Smooth muscle cell (in vitro differentiated cells): ENCODE data around the gene NUBP2. TPM values are rescaled to one million over a fixed set of nuclear protein-coding genes. Genes with fewer than 3 reads are reported as not detected.

ENCODE experiments used
- DNase-seq: peaks from one replicate; lab custom pipeline; 2025; ENCODE audit not compliant: unreplicated experiment; lab: John Stamatoyannopoulos, UW
- H2AFZ ChIP-seq: fragments of 200-600 bp; sonication (generic); 2 replicates; pipeline ENCODE4 v1.6.0; 2016; ENCODE audit warnings: antibody characterized with exemption, low read depth, mild to moderate bottlenecking
- H3F3A ChIP-seq: fragments of 200-600 bp; sonication (generic); 2 replicates; pipeline ENCODE4 v1.6.0; 2017; ENCODE audit warnings: antibody characterized with exemption, low read depth
- H3K27ac ChIP-seq: fragments of 200-600 bp; sonication (generic); 2 replicates; pipeline ENCODE4 v1.5.1; 2016; ENCODE audit warnings: low read depth, mild to moderate bottlenecking
- H3K27me3 ChIP-seq: fragments of 200-600 bp; sonication (generic); 2 replicates; pipeline ENCODE4 v1.6.1; 2016; ENCODE audit warnings: low read depth, mild to moderate bottlenecking
- H3K36me3 ChIP-seq: fragments of 200-600 bp; sonication (generic); 2 replicates; pipeline ENCODE4 v1.5.1; 2016; ENCODE audit warnings: low read depth
- H3K4me1 ChIP-seq: fragments of 200-600 bp; sonication (generic); 2 replicates; pipeline ENCODE4 v1.5.1; 2016; ENCODE audit warnings: low read depth
- H3K4me2 ChIP-seq: fragments of 200-600 bp; sonication (generic); 2 replicates; pipeline ENCODE4 v1.6.0; 2016; ENCODE audit warnings: mild to moderate bottlenecking
- H3K4me3 ChIP-seq: fragments of 200-600 bp; sonication (generic); 2 replicates; pipeline ENCODE4 v1.5.1; 2016; ENCODE audit warnings: mild to moderate bottlenecking
- H3K79me2 ChIP-seq: fragments of 200-600 bp; sonication (generic); 2 replicates; pipeline ENCODE4 v1.6.0; 2016; ENCODE audit warnings: low read depth, mild to moderate bottlenecking
- H3K9ac ChIP-seq: fragments of 200-600 bp; sonication (generic); 2 replicates; pipeline ENCODE4 v1.6.0; 2016; ENCODE audit warnings: low read depth
- H3K9me3 ChIP-seq: fragments of 200-600 bp; sonication (generic); replicated peaks from 2 replicates; pipeline ENCODE4 v1.5.1; 2016; ENCODE audit warnings: low read depth
- H4K20me1 ChIP-seq: fragments of 200-600 bp; sonication (generic); 2 replicates; pipeline ENCODE4 v1.6.0; 2016; ENCODE audit warnings: low read depth
- CTCF ChIP-seq: fragments of 200-600 bp; sonication (generic); IDR thresholded peaks from 2 replicates; pipeline ENCODE4 v1.5.1; 2017; ENCODE audit warnings: borderline replicate concordance, mild to moderate bottlenecking, antibody characterized with exemption; ENCODE audit not compliant: insufficient read depth, poor library complexity, severe bottlenecking
- WGBS: methylation state at CpG from one replicate; pipeline ENCODE4 v1.1.7; 2016; ENCODE audit warnings: low lambda C conversion rate; 5-methylcytosine and 5-hydroxymethylcytosine counted together
- polyA plus RNA-seq: library from polyadenylated mRNA; unstranded; fragments of >200 nt; fragmentation: Nextera tagmentation; extraction: Ambion mirVana; gene quantifications from 2 replicates; pipeline ENCODE4 v1.2.1, GENCODE V29; 2016
- total RNA-seq: library from RNA; depleted of rRNA; stranded (reverse); fragments of >200 nt; gene quantifications from 2 replicates; pipeline ENCODE4 v1.2.3, GENCODE V29; 2014

The NUBP2 gene
- total RNA-seq: 32.9 and 48.0 TPM in 2 replicates
- polyA plus RNA-seq: 80.8 and 86.7 TPM in 2 replicates

DNA sequence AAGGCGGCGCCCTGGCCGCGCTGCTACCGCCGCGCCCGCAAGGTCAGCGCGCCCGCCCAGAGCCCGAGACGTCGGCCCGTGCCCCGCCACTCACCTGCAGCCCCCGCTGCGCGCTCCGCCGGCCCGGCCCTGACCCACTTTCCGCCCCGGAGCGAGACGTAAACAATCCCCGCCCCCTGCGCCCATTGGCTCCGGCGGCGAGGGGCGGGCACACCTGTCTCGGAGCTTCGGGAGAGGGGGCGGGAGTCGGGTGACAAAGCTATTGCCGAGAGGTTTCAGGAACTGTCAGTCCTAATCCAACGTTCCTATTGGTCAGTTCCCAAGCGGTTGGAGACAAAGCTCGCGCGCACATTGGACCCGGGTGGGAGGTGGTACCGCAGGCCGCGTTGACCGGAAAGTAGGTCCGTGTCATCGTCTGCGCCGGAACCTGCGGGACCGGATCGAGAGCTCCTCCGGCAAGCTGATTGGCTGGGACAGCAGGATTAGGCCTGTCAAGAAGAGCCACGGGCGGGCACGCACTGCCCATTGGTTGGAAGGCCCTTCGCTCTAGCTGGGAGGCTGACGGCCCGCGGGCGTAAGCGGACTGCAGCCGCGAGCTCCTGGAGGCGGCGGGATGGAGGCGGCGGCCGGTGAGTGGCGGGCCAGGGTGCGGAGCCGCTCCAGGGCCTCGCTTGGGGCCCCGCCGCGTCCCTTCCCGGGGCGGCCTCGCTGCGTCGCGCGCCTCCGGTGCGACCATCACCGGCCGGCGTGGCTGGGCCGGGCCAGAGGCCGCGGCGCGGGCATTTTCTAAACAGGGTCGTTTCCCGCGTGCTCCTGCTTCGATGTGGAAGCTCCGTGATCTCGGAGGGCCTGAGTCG, at the start of gene NUBP2, which contains the start of gene SPSB3:
Gene NUBP2 (plus strand): TSS at position 553 of the 857 bp plus-strand sequence. CDS start 61 bp downstream, at position 614.
Gene SPSB3 (minus strand): TSS at position 164 of the 857 bp plus-strand sequence. CDS start 1,088 bp downstream, outside the sequence.
- no peaks in the 10 kb centered on the region for H3K9me3 ChIP-seq
- peak within 1 kb of the TSS; percentile 99 for H3K4me2 ChIP-seq
- H3K36me3 ChIP-seq: no peaks in the 10 kb centered on the region
- 1% methylated on average over 88 of the region's 102 CpGs for WGBS
- H3K27ac ChIP-seq: peak within 1 kb of the TSS; percentile 69
- peak within 1 kb of the TSS; percentile 15 for H2AFZ ChIP-seq
- peak; percentile 93 for DNase-seq
- H3K79me2 ChIP-seq: peaks cover 45% of the 10 kb centered on the region
- peaks cover 57% of the 10 kb centered on the region for H4K20me1 ChIP-seq
- H3F3A ChIP-seq: peaks cover 7% of the 10 kb centered on the region
- H3K4me3 ChIP-seq: peak within 1 kb of the TSS; percentile 92
- H3K9ac ChIP-seq: peak within 1 kb of the TSS; percentile 75
- no peaks in the 10 kb centered on the region for H3K27me3 ChIP-seq
- peak; percentile 12 for TF ChIP-seq CTCF
- peaks cover 4% of the 10 kb centered on the region for H3K4me1 ChIP-seq

- no peak overlapping the region for H3K4me2 ChIP-seq
- peaks cover 16% of the 10 kb centered on the region for H3F3A ChIP-seq
- 96% methylated on average over 22 of the region's 22 CpGs for WGBS
- H3K27ac ChIP-seq: no peak overlapping the region
- H3K36me3 ChIP-seq: no peaks in the 10 kb centered on the region
- H3K9ac ChIP-seq: no peak overlapping the region
- no peaks in the 10 kb centered on the region for H3K27me3 ChIP-seq
- no peaks in the 10 kb centered on the region for H3K79me2 ChIP-seq
- no peak overlapping the region for H2AFZ ChIP-seq
- peaks cover 15% of the 10 kb centered on the region for H4K20me1 ChIP-seq
- TF ChIP-seq CTCF: no peak
- no peaks in the 10 kb centered on the region for H3K9me3 ChIP-seq
- DNase-seq: no peak
- no peak overlapping the region for H3K4me3 ChIP-seq
- H3K4me1 ChIP-seq: no peaks in the 10 kb centered on the region
These were observed 48.6 kb upstream of the NUBP2 start for GRCh38 chr16:1734123-1734522.

DNA sequence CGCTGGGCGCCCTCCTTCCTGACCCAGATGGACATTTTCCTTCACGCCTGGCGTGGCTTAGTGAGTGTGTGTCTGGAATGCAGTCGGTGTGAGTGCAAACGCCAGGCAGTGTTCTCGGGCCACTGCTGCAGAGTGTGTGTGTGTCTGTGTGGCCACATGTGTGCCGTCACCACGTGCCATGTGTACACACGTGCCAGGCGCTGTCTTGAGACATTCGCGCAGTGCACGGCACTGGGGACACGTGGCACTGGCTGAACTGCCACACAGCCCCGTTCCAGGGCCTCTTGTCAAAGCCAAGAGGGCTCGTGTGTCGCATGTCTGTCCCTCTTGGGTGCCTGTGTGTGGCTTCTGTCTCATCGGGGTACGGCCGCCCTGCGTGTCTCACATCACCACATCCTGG, 47.9 kb upstream of the NUBP2 start:
- Histone ChIP-seq H2AFZ (no peak overlapping the region), H3K27ac (no peak overlapping the region), H3F3A (peaks cover 16% of the 10 kb centered on the region), H4K20me1 (peaks cover 15% of the 10 kb centered on the region), H3K79me2 (no peaks in the 10 kb centered on the region), H3K4me3 (no peak overlapping the region), H3K27me3 (no peaks in the 10 kb centered on the region), H3K9ac (no peak overlapping the region), H3K9me3 (no peaks in the 10 kb centered on the region), H3K36me3 (no peaks in the 10 kb centered on the region), H3K4me2 (no peak overlapping the region), H3K4me1 (no peaks in the 10 kb centered on the region)
- TF ChIP-seq CTCF: no peak
- no peak for DNase-seq
- WGBS: over 99% methylated on average over 22 of the region's 22 CpGs
